Neural cell (in vitro differentiated cells): Measurements from ENCODE around the gene MGLL.

ENCODE experiments used
- TF ChIP-seq, protein P1 (sequence below): IDR thresholded peaks from 2 replicates; pipeline ENCODE4 v1.6.1; 2012; ENCODE audit warnings: borderline replicate concordance
- TF ChIP-seq, protein P2 (sequence below): fragments of 450-650 bp; IDR thresholded peaks from 2 replicates; pipeline ENCODE4 v1.5.1; 2014; ENCODE audit warnings: antibody characterized with exemption, mild to moderate bottlenecking, moderate library complexity; ENCODE audit not compliant: poor library complexity, severe bottlenecking

DNA sequence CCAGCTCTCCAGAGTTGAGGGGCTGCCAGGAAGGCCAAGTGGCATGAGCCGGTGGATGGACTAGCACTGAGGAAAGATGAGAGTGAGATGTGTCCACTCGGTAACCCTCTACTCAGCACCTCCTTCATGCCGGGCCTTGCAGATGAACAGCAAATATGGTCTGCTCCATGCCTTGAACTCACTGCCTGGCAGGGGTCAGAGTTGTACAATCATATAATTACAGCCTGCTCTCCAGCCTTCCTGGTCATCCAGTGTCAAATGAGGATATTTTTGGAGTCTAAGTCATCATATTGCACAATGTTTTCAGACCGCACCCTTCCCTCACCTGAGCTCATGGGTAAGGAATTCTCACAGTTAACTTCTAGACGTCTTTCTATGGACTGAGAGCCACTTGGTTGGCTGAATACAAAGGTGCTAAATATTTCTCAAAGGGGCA is 4.9 kb downstream of the MGLL start:
- TF ChIP-seq, protein P1, sequence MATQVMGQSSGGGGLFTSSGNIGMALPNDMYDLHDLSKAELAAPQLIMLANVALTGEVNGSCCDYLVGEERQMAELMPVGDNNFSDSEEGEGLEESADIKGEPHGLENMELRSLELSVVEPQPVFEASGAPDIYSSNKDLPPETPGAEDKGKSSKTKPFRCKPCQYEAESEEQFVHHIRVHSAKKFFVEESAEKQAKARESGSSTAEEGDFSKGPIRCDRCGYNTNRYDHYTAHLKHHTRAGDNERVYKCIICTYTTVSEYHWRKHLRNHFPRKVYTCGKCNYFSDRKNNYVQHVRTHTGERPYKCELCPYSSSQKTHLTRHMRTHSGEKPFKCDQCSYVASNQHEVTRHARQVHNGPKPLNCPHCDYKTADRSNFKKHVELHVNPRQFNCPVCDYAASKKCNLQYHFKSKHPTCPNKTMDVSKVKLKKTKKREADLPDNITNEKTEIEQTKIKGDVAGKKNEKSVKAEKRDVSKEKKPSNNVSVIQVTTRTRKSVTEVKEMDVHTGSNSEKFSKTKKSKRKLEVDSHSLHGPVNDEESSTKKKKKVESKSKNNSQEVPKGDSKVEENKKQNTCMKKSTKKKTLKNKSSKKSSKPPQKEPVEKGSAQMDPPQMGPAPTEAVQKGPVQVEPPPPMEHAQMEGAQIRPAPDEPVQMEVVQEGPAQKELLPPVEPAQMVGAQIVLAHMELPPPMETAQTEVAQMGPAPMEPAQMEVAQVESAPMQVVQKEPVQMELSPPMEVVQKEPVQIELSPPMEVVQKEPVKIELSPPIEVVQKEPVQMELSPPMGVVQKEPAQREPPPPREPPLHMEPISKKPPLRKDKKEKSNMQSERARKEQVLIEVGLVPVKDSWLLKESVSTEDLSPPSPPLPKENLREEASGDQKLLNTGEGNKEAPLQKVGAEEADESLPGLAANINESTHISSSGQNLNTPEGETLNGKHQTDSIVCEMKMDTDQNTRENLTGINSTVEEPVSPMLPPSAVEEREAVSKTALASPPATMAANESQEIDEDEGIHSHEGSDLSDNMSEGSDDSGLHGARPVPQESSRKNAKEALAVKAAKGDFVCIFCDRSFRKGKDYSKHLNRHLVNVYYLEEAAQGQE = no peak
- TF ChIP-seq, protein P2, sequence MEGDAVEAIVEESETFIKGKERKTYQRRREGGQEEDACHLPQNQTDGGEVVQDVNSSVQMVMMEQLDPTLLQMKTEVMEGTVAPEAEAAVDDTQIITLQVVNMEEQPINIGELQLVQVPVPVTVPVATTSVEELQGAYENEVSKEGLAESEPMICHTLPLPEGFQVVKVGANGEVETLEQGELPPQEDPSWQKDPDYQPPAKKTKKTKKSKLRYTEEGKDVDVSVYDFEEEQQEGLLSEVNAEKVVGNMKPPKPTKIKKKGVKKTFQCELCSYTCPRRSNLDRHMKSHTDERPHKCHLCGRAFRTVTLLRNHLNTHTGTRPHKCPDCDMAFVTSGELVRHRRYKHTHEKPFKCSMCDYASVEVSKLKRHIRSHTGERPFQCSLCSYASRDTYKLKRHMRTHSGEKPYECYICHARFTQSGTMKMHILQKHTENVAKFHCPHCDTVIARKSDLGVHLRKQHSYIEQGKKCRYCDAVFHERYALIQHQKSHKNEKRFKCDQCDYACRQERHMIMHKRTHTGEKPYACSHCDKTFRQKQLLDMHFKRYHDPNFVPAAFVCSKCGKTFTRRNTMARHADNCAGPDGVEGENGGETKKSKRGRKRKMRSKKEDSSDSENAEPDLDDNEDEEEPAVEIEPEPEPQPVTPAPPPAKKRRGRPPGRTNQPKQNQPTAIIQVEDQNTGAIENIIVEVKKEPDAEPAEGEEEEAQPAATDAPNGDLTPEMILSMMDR = no peak
